ENCODE measurements around the gene SMARCA1.

Gene SMARCA1

DNA sequence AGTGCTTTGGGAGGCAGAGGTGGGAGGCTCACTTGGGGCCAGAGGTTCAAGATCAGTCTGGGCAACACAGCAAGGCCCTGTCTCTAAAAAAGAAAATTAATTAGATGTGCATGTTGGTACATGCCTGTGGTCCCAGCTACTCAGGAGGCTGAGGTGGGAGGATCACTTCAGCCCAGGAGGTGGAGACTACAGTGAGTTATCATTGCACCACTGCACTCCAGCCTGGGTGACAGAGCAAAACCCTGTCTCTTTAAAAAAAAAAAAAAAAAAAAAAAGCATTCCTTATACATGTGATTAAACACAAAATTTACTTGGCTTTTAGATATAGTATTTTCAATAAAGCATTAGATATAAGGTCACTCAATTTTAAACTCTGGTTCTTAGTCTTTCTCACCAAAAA is 34.9 kb downstream of the SMARCA1 start:
- no peak for DNase-seq (ENCODE audit: extremely low spot score)
- ChIA-PET POLR2A (no interaction called here), CTCF (no interaction called here)
- TF ChIP-seq, protein P1, sequence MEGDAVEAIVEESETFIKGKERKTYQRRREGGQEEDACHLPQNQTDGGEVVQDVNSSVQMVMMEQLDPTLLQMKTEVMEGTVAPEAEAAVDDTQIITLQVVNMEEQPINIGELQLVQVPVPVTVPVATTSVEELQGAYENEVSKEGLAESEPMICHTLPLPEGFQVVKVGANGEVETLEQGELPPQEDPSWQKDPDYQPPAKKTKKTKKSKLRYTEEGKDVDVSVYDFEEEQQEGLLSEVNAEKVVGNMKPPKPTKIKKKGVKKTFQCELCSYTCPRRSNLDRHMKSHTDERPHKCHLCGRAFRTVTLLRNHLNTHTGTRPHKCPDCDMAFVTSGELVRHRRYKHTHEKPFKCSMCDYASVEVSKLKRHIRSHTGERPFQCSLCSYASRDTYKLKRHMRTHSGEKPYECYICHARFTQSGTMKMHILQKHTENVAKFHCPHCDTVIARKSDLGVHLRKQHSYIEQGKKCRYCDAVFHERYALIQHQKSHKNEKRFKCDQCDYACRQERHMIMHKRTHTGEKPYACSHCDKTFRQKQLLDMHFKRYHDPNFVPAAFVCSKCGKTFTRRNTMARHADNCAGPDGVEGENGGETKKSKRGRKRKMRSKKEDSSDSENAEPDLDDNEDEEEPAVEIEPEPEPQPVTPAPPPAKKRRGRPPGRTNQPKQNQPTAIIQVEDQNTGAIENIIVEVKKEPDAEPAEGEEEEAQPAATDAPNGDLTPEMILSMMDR (IDR thresholded peaks at IDR 0.05; ENCODE audit: control extremely low read depth, extremely low read depth, low read depth, missing control alignments), result no peak

DNA sequence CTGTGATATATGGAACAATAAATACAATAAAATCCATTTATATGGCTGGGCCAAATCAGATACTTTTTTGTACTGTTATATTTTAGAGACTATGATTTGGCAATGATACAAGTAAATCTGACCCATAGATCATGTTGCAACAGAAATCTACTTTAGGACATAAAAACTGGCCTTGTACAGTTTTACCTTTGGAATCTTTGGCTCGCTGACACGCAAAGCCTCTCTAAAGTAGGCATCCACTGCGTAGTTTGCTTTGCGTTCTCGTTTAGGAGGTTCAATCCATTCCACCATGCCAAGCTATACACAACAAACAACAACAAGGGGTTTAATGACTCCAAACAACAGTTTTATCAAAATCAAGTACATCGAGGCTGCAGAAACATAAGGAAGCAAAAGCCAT is 42.4 kb downstream of the SMARCA1 start:
- no peak for DNase-seq (ENCODE audit: extremely low spot score)
- ChIA-PET CTCF (no interaction called here), POLR2A (no interaction called here)
- TF ChIP-seq, protein P1 (IDR thresholded peaks at IDR 0.05; ENCODE audit: control extremely low read depth, extremely low read depth, low read depth, missing control alignments), result no peak

DNA sequence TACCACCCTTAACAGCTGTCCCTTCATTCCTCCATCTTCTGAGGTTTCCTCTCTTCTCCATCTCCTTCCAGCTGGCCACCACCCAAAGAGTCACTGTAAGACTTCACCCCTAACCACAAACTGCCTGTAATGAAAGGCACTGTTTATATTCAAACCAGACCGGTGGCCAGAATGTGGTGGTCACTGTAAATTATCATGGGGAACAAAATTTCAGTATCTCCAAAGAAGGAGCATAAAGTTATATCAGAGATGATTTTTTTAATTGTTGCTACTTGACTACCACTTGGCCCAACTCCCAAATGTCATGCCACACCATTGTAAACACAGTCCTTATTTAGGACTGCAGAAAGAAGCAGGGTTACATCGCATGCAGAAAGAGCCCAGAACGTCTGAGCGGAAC is 44.8 kb downstream of the SMARCA1 start:
- TF ChIP-seq, protein P1 (IDR thresholded peaks at IDR 0.05; ENCODE audit: control extremely low read depth, extremely low read depth, low read depth, missing control alignments), result no peak
- ChIA-PET POLR2A (no interaction called here), CTCF (interaction anchor here (1.2 kb wide), 1 partner anchor 12 kb away, joined by 3 read pairs; no protein-coding TSS in a partner anchor)
- DNase-seq (ENCODE audit: extremely low spot score), result no peak

DNA sequence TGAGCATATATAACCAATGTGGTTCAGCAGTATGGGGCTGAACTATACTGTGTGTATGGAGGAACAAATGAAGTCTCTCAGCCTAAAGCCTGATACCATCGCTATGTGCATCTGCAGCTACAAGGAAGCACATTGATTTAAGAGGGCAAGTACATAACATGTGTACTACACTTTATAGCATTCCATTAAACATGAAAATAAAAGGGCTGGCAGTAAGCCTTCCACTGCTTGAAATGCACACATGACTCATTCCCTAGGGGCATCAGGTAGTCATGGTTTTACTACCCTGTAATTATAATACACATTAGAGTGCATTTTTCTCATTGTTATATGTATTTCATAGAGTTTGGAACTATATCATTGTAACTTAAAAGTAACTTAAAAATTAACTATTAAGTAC is 51.2 kb downstream of the SMARCA1 start:
- TF ChIP-seq, protein P1 (IDR thresholded peaks at IDR 0.05; ENCODE audit: control extremely low read depth, extremely low read depth, low read depth, missing control alignments), result no peak
- DNase-seq (ENCODE audit: extremely low spot score), result no peak
- ChIA-PET POLR2A (no interaction called here), CTCF (no interaction called here)

DNA sequence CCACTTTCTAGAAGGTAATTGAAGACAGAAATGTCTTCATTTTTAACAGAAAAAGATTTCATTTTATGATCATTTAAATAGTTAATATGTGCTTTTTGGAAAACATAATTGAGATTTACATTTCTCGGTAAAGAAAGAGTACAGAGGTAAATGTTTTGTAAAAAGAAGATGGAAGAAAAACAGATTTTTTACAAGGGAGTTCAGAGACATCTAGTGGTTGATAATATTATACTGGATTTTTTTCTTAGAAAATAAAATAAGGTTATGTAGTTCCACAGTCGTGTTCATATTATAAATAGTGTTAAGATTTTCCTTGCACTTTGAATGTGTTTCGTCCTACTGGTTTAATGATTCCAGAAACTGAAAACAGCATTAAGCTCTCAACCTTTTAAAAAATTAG is 60.6 kb downstream of the SMARCA1 start:
- TF ChIP-seq, protein P1 (IDR thresholded peaks at IDR 0.05; ENCODE audit: control extremely low read depth, extremely low read depth, low read depth, missing control alignments), result no peak
- DNase-seq (ENCODE audit: extremely low spot score), result no peak
- ChIA-PET CTCF (no interaction called here), POLR2A (no interaction called here)

DNA sequence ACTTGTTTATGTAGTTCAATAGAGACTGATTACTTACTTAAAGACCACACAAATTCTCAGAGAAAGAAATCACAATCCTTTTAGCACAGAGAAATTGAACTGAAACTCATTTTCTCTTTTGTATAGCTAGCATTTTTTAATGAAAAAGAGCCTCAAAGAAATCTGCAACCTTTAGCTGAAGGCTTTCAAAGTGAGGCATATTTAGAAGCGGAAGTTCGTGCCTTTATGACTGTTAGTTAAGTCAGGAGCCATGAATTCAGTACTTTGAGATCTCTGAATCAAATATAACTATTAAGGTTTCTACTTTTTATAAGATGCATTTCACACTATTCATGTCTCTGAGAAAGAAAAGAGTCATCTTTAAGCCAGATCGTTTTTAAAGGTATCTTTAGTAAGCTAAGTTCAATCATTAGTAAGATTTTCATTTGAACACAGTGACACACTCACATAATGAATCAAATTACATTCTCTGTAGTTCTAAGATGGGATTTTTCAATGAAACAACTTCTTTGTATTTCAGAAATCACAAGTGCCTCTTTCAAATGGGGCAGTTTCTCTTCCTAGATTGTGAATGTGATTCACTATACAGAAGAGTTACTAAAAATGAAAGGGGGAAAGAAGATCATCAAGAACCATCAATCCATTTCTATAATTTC is 61.4 kb downstream of the SMARCA1 start:
- no peak for DNase-seq (ENCODE audit: extremely low spot score)
- CTCF ChIA-PET, result no interaction called here
- TF ChIP-seq, protein P1 (IDR thresholded peaks at IDR 0.05; ENCODE audit: control extremely low read depth, extremely low read depth, low read depth, missing control alignments), result no peak

More for the DNA sequence above, 61.4 kb downstream of the SMARCA1 start:
- POLR2A ChIA-PET, result interaction anchor here (0.6 kb wide), 1 partner anchor 16 kb away, joined by 6 read pairs; no protein-coding TSS in a partner anchor

Measured in GM10248 (cell line).